Stimulated activated memory B cell treated with anti-CD40 and anti-IgM and Interleukin-4, amounts not matched to agents 10 μg/mL and 1 μg/mL and 100 μg/mL, for 72 hours (primary cell): ENCODE measurements around the gene KRTAP10-5.
A peak's percentile ranks its signal among the peaks of the same experiment; 100 is the strongest.
"Not testable (repeated sequence)": the region's sequence is repeated elsewhere in the genome, so short reads cannot be mapped to it uniquely, and the experiment has no call there.

Experiments
- ATAC-seq: fragments of 150-1000 bp; cut with Tn5 transposase; 2 replicates; pipeline ENCODE4 v1.10.0; 2021
- H3K27ac Mint-ChIP-seq: one replicate; pipeline ENCODE4 v1.8.0; 2022; ENCODE audit warnings: mild to moderate bottlenecking, mixed read lengths
- H3K27me3 Mint-ChIP-seq: one replicate; pipeline ENCODE4 v1.8.0; 2022; ENCODE audit warnings: mixed read lengths
- H3K36me3 Mint-ChIP-seq: one replicate; pipeline ENCODE4 v1.8.0; 2022; ENCODE audit warnings: mixed read lengths
- H3K4me1 Mint-ChIP-seq: one replicate; pipeline ENCODE4 v1.8.0; 2022; ENCODE audit warnings: mixed read lengths
- H3K4me3 Mint-ChIP-seq: one replicate; pipeline ENCODE4 v1.8.0; 2022; ENCODE audit warnings: mild to moderate bottlenecking, moderate library complexity, mixed read lengths
- H3K9me3 Mint-ChIP-seq: one replicate; pipeline ENCODE4 v1.8.0; 2022; ENCODE audit warnings: mixed read lengths

The KRTAP10-5 gene, protein sequence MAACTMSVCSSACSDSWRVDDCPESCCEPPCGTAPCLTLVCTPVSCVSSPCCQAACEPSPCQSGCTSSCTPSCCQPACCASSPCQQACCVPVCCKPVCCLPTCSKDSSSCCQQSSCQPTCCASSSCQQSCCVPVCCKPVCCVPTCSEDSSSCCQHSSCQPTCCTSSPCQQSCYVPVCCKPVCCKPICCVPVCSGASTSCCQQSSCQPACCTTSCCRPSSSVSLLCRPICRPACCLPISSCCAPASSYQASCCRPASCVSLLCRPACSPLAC

DNA sequence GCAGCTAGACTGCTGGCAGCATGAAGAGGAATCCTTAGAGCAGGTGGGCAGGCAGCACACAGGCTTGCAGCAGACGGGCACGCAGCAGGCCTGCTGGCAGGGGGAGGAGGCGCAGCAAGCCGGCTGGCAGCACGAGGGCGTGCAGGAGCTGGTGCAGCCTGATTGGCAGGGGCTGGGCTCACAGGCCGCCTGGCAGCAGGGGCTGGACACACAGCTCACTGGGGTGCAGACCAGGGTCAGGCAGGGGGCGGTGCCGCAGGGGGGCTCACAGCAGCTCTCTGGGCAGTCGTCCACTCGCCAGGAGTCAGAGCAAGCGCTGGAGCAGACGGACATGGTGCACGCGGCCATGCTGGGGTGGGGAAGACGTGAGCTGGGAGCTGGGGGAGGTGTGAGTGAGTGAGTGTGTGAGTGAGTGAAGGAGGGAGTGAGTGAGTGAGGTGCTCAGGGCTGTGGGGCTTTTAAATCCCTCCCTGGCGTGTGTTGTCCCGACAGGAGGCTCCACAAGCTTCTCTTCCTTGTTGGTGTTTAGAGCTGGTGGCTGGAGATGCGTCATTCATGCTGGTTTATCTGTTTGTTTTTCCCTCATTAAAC, at the start of gene KRTAP10-5:
TSS of gene KRTAP10-5 (minus strand) at position 374 of the 591 bp plus-strand sequence. CDS start at position 348, 26 bp downstream.
- not testable (repeated sequence) for H3K4me3 Mint-ChIP-seq, ATAC-seq, H3K27ac Mint-ChIP-seq, H3K4me1 Mint-ChIP-seq
- peaks cover 37% of the 10 kb centered on the region for H3K9me3 Mint-ChIP-seq
- peaks cover 55% of the 10 kb centered on the region for H3K27me3 Mint-ChIP-seq
- H3K36me3 Mint-ChIP-seq = peaks cover 23% of the 10 kb centered on the region

DNA sequence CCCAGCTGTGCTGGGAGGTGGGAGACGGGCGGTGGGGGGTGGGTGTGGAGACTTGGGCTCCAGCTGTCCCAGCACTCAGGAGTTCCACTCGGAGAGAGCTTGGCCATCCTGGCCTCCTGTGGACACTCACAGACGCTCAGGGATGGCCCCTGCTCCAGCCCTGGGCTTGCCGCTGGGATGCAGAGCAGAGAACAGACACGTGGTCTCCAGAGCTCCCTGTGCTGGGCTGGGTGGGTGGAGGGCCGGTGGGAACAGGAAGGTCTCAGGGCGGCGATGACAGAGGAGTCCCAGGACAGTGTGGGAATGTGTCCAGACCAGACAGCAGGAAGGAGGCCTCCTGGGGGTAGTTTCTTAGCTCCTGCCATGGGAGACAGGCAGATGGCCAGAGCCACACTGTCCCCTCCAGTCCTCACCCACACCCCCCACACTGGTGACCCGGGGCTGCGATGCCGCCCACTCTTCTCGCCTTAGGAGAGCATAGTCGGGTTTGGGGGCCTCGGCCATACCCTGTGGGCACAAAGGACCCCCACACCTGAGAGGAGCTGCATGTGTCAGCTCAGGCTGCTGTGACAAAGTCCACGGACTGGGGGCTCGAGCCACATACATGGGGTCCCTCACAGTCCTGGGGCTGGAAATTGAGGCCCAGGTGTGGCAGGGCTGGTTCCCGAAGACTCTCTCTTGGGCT, 48.4 kb upstream of the KRTAP10-5 start:
- no peak overlapping the region for H3K27ac Mint-ChIP-seq
- no peak for ATAC-seq
- peaks cover 34% of the 10 kb centered on the region for H3K27me3 Mint-ChIP-seq
- H3K4me3 Mint-ChIP-seq = no peak overlapping the region
- H3K4me1 Mint-ChIP-seq = peaks cover 11% of the 10 kb centered on the region
- H3K36me3 Mint-ChIP-seq = peaks cover 21% of the 10 kb centered on the region
- peaks cover 41% of the 10 kb centered on the region for H3K9me3 Mint-ChIP-seq

DNA sequence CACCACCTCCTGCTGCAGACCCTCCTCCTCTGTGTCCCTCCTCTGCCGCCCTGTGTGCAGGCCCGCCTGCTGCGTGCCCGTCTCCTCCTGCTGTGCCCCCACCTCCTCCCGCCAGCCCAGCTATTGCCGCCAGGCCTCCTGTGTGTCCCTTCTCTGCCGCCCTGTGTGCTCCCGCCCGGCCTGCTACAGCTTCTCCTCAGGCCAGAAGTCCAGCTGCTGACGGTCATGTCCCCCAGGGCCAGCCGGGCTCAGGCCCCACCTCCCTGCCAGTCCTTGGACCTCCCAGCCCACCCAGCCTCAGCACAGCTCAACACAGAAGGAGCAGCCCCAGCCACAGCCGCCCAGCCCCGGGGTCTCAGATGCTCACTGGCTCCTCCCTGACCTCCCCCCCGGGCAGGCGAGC, 47.4 kb upstream of the KRTAP10-5 start:
- not testable (repeated sequence) for ATAC-seq, H3K4me3 Mint-ChIP-seq, H3K27ac Mint-ChIP-seq
- Mint-ChIP-seq H3K4me1 (peaks cover 11% of the 10 kb centered on the region), H3K36me3 (peaks cover 29% of the 10 kb centered on the region), H3K27me3 (peaks cover 36% of the 10 kb centered on the region), H3K9me3 (peaks cover 41% of the 10 kb centered on the region)

DNA sequence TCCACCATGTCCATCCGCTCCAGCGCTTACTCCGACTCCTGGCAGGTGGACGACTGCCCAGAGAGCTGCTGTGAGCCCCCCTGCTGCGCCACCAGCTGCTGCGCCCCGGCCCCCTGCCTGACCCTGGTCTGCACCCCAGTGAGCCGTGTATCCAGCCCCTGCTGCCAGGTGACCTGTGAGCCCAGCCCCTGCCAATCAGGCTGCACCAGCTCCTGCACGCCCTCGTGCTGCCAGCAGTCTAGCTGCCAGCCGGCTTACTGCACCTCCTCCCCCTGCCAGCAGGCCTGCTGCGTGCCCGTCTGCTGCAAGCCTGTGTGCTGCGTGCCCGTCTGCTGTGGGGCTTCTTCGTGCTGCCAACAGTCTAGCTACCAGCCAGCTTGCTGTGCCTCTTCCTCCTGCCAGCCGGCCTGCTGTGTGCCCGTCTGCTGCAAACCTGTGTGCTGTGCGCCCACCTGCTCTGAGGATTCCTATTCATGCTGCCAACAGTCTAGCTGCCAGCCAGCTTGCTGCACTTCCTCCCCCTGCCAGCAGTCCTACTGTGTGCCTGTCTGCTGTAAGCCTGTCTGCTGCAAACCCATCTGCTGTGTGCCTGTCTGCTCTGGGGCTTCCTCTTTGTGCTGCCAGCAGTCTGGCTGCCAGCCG, 46.9 kb upstream of the KRTAP10-5 start:
- Mint-ChIP-seq H3K4me1 (peaks cover 11% of the 10 kb centered on the region), H3K27me3 (peaks cover 36% of the 10 kb centered on the region), H3K9me3 (peaks cover 41% of the 10 kb centered on the region), H3K36me3 (peaks cover 29% of the 10 kb centered on the region)
- ATAC-seq, H3K27ac Mint-ChIP-seq, H3K4me3 Mint-ChIP-seq: not testable (repeated sequence)

DNA sequence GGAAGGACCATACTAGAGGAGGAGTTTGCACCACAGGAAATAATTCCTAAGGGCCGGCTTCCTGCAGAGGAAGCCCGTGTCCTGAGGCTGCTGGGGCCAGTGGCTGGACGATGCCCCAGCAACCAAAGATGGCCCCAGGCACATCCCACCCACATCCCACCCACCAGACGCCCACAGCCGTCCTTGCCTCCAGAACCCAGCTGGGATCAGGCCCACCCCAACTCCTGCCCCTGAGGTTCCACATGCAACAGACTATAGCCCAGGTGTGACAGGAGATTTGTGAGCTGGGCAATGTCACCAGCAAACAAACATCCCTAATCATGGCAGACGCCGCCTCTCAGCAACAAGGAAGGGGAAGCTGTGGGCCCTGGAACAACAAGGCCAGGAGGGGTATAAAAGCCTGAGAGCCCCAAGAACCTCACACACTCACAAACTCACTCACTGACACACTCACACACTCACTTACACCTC, 46.3 kb upstream of the KRTAP10-5 start, which contains the start of gene KRTAP10-9:
TSS of gene KRTAP10-9 (plus strand) at position 421 of the 471 bp plus-strand sequence. CDS start 79 bp downstream, outside the sequence.
- Mint-ChIP-seq H3K27me3 (peaks cover 36% of the 10 kb centered on the region), H3K4me1 (peaks cover 11% of the 10 kb centered on the region), H3K9me3 (peaks cover 40% of the 10 kb centered on the region), H3K4me3 (no peak within 1 kb of the TSS), H3K36me3 (peaks cover 29% of the 10 kb centered on the region), H3K27ac (no peak within 1 kb of the TSS)
- ATAC-seq = no peak

DNA sequence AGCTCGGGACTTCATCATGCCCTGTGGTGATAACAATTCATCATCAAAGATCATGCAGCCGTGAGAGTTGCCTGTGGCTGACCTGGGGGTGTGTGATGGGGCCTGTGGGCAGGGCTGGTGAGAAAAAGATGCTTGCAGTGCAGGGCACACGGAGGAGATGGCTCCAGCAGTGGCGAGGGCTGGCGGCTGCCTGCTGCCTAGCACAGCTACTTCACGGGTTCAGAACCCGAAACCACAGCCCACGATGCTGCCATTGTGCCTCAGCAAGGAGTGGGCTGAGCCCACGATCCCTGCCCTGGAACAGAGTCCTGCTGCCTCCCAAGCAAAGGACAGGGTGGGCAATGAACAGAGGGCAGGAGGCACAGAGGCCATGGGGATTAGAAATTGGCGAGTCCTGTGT, 45.9 kb upstream of the KRTAP10-5 start:
- Mint-ChIP-seq H3K4me1 (peaks cover 11% of the 10 kb centered on the region), H3K36me3 (peaks cover 25% of the 10 kb centered on the region), H3K4me3 (no peak overlapping the region), H3K27me3 (peaks cover 36% of the 10 kb centered on the region), H3K27ac (no peak overlapping the region), H3K9me3 (peaks cover 36% of the 10 kb centered on the region)
- no peak for ATAC-seq

DNA sequence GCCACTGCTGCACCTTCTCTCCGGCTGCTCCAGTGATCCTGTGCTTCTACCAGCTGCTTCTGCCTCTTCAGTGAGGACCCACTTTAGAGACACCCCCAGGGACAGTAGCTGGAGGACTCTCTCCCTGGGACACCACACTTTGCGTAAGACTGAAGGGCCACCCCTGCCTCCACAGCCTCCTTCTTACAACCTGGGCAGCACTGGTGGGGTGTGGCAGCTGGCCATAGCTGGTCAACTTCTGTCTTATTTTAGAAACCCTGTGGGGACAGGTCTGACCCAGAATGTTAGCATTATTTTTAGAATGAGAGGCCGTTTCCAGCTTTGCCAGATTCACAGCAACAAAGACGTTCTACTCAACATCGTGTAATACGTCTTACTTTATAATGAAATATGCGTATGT, 45.4 kb upstream of the KRTAP10-5 start:
- peaks cover 22% of the 10 kb centered on the region for H3K36me3 Mint-ChIP-seq
- peaks cover 11% of the 10 kb centered on the region for H3K4me1 Mint-ChIP-seq
- H3K27me3 Mint-ChIP-seq = peaks cover 36% of the 10 kb centered on the region
- peaks cover 33% of the 10 kb centered on the region for H3K9me3 Mint-ChIP-seq
- no peak overlapping the region for H3K4me3 Mint-ChIP-seq
- ATAC-seq = no peak
- H3K27ac Mint-ChIP-seq = no peak overlapping the region

DNA sequence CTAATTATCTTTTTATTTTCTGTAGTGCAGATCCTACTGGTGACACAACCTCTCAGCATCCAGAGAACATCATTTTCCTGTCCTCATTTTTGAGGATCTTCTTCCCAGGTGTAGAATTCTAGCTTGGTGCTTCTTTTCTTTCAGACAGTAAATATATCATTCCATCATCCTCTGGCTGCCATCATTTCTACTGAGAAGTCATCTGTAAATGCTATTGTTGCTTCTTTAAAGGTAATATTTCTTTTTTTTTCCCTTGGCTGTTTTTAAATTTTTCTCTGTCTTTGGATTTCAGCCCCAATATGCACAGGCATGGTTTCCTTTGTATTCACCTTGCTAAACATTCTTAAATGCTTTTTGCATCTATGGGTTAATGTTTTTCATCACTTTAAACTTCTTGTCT, 43.2 kb upstream of the KRTAP10-5 start:
- peaks cover 37% of the 10 kb centered on the region for H3K9me3 Mint-ChIP-seq
- peaks cover 39% of the 10 kb centered on the region for H3K36me3 Mint-ChIP-seq
- H3K27ac Mint-ChIP-seq = no peak overlapping the region
- peaks cover 9% of the 10 kb centered on the region for H3K4me1 Mint-ChIP-seq
- H3K4me3 Mint-ChIP-seq = no peak overlapping the region
- no peak for ATAC-seq
- peaks cover 36% of the 10 kb centered on the region for H3K27me3 Mint-ChIP-seq

DNA sequence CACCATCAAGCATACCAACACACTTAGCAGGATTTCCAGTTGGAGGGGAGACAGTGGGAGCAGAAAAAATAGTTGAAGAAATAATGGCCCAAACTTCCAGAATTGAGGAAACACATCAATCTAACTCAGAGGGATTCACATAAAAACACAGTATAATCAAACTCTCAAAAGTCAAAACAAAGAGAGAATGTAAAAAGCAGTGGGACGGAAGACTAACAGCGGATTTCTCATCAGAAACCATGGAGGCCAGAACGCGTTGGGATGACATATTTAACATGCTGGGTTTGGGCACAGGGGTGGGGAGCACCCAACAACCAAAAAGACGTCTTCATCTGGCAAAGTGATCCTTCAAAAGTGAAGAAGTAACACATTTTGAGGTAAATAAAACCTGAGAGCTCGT, 39.5 kb upstream of the KRTAP10-5 start:
- Mint-ChIP-seq H3K4me1 (peaks cover 14% of the 10 kb centered on the region), H3K9me3 (peaks cover 39% of the 10 kb centered on the region), H3K36me3 (peaks cover 39% of the 10 kb centered on the region), H3K27me3 (peaks cover 26% of the 10 kb centered on the region), H3K27ac (no peak overlapping the region), H3K4me3 (no peak overlapping the region)
- no peak for ATAC-seq

DNA sequence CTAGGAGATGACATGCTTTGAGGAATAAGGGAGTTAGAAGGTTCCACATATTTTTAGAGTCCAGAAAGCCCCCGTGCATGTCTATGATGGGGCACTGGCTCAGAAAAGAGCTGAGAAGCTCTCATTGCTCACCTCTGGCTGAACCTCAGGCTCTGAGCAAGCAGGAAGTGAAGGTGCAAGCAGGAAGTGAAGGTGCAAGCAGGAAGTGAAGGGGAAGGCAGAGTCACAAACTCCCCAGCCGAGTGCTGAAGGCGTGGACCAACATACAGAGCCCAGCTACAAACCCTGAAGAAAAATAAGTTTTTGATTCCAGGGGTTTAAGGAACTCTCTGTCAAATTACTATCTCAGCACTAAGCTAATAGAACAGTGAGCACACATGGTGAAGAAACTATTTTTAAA, 38.5 kb upstream of the KRTAP10-5 start:
- no peak for ATAC-seq
- H3K27me3 Mint-ChIP-seq = peaks cover 29% of the 10 kb centered on the region

DNA sequence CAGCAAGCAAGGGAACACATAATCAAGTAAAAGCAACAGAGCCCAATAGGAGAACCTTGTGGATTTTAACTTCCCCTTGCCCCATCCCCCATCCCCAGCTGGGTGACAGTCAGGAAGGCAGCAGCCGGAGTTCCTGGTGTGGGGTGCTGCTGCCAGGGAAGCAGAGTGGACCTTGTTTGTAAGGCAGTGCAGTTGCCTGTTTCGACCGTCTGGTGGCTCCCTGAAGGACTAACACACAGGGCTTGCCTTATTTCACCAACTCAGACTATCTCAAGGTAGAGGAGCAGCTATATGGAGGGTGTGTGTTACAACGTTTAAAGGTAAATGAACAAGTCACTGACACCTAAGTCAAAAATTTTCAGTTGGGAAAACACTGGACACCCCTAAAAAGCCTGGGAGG, 38.1 kb upstream of the KRTAP10-5 start:
- Mint-ChIP-seq H3K27me3 (peaks cover 28% of the 10 kb centered on the region), H3K9me3 (peaks cover 27% of the 10 kb centered on the region), H3K27ac (peak overlapping the region; percentile 69), H3K36me3 (peaks cover 26% of the 10 kb centered on the region), H3K4me3 (no peak overlapping the region), H3K4me1 (peaks cover 14% of the 10 kb centered on the region)
- ATAC-seq = no peak

More for the DNA sequence above, 38.5 kb upstream of the KRTAP10-5 start:
- Mint-ChIP-seq H3K4me1 (peaks cover 14% of the 10 kb centered on the region), H3K9me3 (peaks cover 31% of the 10 kb centered on the region), H3K27ac (peak overlapping the region; percentile 69), H3K4me3 (no peak overlapping the region), H3K36me3 (peaks cover 30% of the 10 kb centered on the region)

DNA sequence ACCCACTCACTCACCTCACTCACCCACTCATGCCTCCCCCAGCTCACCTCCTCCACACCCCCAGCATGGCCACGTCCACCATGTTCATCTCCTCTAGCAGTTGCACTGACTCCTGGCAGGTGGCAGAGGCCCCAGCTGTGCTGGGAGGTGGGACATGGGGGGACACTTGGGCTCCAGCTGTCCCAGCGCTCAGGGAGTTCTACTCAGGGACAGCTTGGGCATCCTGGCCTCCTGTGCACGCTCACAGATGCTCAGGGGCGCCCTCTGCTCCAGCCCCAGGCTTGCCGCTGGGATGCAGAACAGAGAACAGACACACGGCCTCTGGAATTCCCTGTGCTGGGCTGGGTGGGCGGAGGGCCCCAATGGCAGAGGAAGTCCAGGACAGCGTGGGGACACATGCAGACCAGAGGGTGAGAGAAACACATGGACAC, 36.7 kb upstream of the KRTAP10-5 start:
- peaks cover 26% of the 10 kb centered on the region for H3K9me3 Mint-ChIP-seq
- H3K36me3 Mint-ChIP-seq = peaks cover 34% of the 10 kb centered on the region
- ATAC-seq = no peak
- H3K27me3 Mint-ChIP-seq = peaks cover 41% of the 10 kb centered on the region
- peaks cover 14% of the 10 kb centered on the region for H3K4me1 Mint-ChIP-seq
- no peak overlapping the region for H3K27ac Mint-ChIP-seq
- H3K4me3 Mint-ChIP-seq = no peak overlapping the region

DNA sequence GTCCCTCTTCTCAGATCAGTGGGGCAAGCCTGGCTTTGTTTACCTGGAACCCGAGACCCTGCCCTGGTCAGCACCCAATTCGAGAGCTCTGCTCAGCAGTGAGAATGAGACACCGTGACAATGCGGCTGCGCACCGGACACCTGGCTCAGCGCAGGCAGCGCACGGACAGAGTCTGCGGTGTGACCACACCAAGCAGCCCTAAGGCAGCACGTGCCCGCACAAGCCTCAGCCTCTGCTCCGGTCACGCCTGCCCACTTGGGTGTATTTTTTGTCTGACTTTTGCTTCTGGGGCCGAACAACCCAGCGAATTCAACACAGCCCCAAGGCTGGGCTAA, 36.2 kb upstream of the KRTAP10-5 start:
- no peak overlapping the region for H3K27ac Mint-ChIP-seq
- H3K4me1 Mint-ChIP-seq = peaks cover 14% of the 10 kb centered on the region
- no peak overlapping the region for H3K4me3 Mint-ChIP-seq
- no peak for ATAC-seq
- H3K27me3 Mint-ChIP-seq = peaks cover 41% of the 10 kb centered on the region
- H3K36me3 Mint-ChIP-seq = peaks cover 35% of the 10 kb centered on the region
- H3K9me3 Mint-ChIP-seq = peaks cover 29% of the 10 kb centered on the region

DNA sequence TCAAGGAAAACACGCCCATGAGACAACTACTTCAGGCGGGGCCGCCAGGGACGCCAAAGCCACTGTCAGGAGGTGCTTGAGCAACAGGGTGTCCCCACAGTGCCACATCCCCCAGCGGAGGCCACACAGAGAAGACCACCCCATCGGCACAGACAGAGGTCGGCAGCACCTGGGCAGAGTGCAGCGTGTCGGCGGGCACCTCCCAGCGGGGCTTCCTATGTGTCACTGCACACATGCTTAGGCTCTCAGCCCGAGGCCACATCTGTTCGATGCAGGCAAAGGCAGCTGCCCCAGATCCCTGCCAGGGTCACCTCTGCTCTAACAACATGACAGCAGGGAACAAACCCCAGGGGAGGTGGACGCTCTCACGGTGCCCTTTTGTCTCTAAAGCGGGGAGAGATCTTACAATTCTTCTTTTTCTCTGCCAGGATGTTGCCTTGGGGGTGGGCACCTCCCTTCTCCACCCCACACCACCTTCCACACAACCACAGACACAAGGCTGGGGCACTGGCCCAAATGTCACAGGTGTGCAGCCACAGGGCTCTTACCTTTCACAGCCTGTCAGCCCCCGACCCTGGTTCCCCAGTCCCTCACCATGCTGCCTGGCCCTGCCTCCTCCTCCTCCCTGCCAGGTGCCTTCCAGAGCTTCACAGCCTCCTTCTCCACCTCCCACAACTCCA, 35.6 kb upstream of the KRTAP10-5 start:
- H3K9me3 Mint-ChIP-seq = peaks cover 33% of the 10 kb centered on the region
- peaks cover 39% of the 10 kb centered on the region for H3K36me3 Mint-ChIP-seq
- peaks cover 14% of the 10 kb centered on the region for H3K4me1 Mint-ChIP-seq
- H3K27ac Mint-ChIP-seq = no peak overlapping the region
- ATAC-seq = no peak
- H3K4me3 Mint-ChIP-seq = no peak overlapping the region
- peaks cover 41% of the 10 kb centered on the region for H3K27me3 Mint-ChIP-seq

DNA sequence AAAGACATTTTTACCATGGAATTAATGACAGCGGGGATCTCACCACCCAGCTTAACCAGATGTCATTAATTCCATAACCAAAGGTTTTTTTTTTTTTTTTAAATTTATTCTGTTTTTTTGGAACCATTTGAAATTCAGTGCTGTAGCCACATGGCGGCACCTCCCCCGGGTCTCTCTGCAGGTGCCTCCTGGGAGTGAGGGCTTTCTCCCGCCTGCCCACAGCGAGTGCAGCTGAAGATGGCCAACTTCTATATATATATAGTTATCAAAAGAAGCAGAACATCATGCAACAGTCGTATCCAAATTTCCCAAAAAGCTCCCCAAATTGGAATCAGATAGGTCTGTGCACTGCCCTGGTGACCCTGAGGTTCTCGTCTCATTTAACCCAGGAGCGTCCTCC, 35.1 kb upstream of the KRTAP10-5 start:
- no peak overlapping the region for H3K4me3 Mint-ChIP-seq
- ATAC-seq = no peak
- H3K27ac Mint-ChIP-seq = no peak overlapping the region
- peaks cover 32% of the 10 kb centered on the region for H3K9me3 Mint-ChIP-seq
- peaks cover 14% of the 10 kb centered on the region for H3K4me1 Mint-ChIP-seq
- peaks cover 34% of the 10 kb centered on the region for H3K36me3 Mint-ChIP-seq
- H3K27me3 Mint-ChIP-seq = peaks cover 41% of the 10 kb centered on the region
